Activated T-helper 2 cell treated with anti-CD3 and anti-CD28 coated beads, Interferon-gamma antibody, Interleukin-2, Interleukin-4, amounts not matched to agents 10 μg/mL and 5 μg/mL and 100 μg/mL, durations not matched to agents 14 hours and 24 hours and 36 hours (primary cell): Measurements from ENCODE around the gene RAB13. TPM values are rescaled to one million over a fixed set of nuclear protein-coding genes. Genes with fewer than 3 reads are reported as not detected.
"Not testable (repeated sequence)": the region's sequence is repeated elsewhere in the genome, so short reads cannot be mapped to it uniquely, and the experiment has no call there.

ENCODE experiments used
- DNase-seq: peaks from one replicate; pipeline ENCODE4 v3.0.0; 2021; ENCODE audit warnings: low spot score
- H3K27ac Mint-ChIP-seq: one replicate; pipeline ENCODE4 v1.8.0; 2021; ENCODE audit warnings: mixed read lengths
- H3K27me3 Mint-ChIP-seq: one replicate; pipeline ENCODE4 v1.8.0; 2021; ENCODE audit warnings: low read depth, mixed read lengths
- H3K36me3 Mint-ChIP-seq: one replicate; pipeline ENCODE4 v1.8.0; 2021; ENCODE audit warnings: low read depth, mixed read lengths
- H3K4me1 Mint-ChIP-seq: one replicate; pipeline ENCODE4 v1.8.0; 2021; ENCODE audit warnings: low read depth, mixed read lengths
- H3K4me3 Mint-ChIP-seq: one replicate; pipeline ENCODE4 v1.8.0; 2021; ENCODE audit warnings: low read depth, mild to moderate bottlenecking, moderate library complexity, mixed read lengths
- H3K9me3 Mint-ChIP-seq: one replicate; pipeline ENCODE4 v1.8.0; 2021; ENCODE audit warnings: mixed read lengths
- intact Hi-C: fragments of 100-400 bp; cut with micrococcal nuclease; formaldehyde crosslinking; loops from one replicate; pipeline ENCODE4 v1.15.1; 2023
- total RNA-seq: library from RNA; stranded (reverse); gene quantifications from 2 replicates; pipeline ENCODE4 v1.2.3, GENCODE V29; 2022

Gene RAB13
- total RNA-seq = 5.7 and 7.6 TPM in 2 replicates

- no peak for DNase-seq
- peak within 1 kb of the TSS; percentile 71 for H3K4me3 Mint-ChIP-seq
- H3K27ac Mint-ChIP-seq = peak within 1 kb of the TSS; percentile 84
- H3K27me3 Mint-ChIP-seq = no peaks in the 10 kb centered on the region
- intact Hi-C loops = loop anchor here (1.0 to 2.0 kb wide), 2 partner anchors 189 to 315 kb away; no protein-coding TSS in a partner anchor
- H3K4me1 Mint-ChIP-seq = peaks cover 33% of the 10 kb centered on the region
- peaks cover 8% of the 10 kb centered on the region for H3K36me3 Mint-ChIP-seq
- no peaks in the 10 kb centered on the region for H3K9me3 Mint-ChIP-seq
Observed at GRCh38 chr1:153985941-153986761, at the start of gene RAB13. TSS of gene RAB13 (minus strand) at chr1:153986339. CDS start at chr1:153986236, 103 bp downstream.

- H3K4me1 Mint-ChIP-seq, H3K4me3 Mint-ChIP-seq, H3K27me3 Mint-ChIP-seq, H3K27ac Mint-ChIP-seq, intact Hi-C loops, DNase-seq, H3K36me3 Mint-ChIP-seq, H3K9me3 Mint-ChIP-seq: not testable (repeated sequence)
Observed at GRCh38 chr1:154033697-154034096, 47.6 kb upstream of the RAB13 start.

- intact Hi-C loops = no loop called here
- Mint-ChIP-seq H3K4me3 (no peak overlapping the region), H3K36me3 (no peaks in the 10 kb centered on the region), H3K9me3 (no peaks in the 10 kb centered on the region), H3K4me1 (no peaks in the 10 kb centered on the region), H3K27ac (no peak overlapping the region), H3K27me3 (no peaks in the 10 kb centered on the region)
- DNase-seq = no peak
Observed at GRCh38 chr1:154019940-154020339, 33.8 kb upstream of the RAB13 start.

GRCh38 chr1:154019269-154019668, 33.1 kb upstream of the RAB13 start:
- intact Hi-C loops = no loop called here
- Mint-ChIP-seq H3K9me3 (no peaks in the 10 kb centered on the region), H3K27me3 (no peaks in the 10 kb centered on the region), H3K4me3 (no peak overlapping the region), H3K36me3 (no peaks in the 10 kb centered on the region), H3K27ac (no peak overlapping the region), H3K4me1 (peaks cover 2% of the 10 kb centered on the region)
- DNase-seq = no peak

- Mint-ChIP-seq H3K36me3 (no peaks in the 10 kb centered on the region), H3K4me3 (no peak overlapping the region), H3K4me1 (peaks cover 2% of the 10 kb centered on the region), H3K27ac (no peak overlapping the region), H3K9me3 (no peaks in the 10 kb centered on the region), H3K27me3 (no peaks in the 10 kb centered on the region)
- DNase-seq = no peak
- intact Hi-C loops = no loop called here
Observed at GRCh38 chr1:154014154-154014907, 28.2 kb upstream of the RAB13 start.

- H3K9me3 Mint-ChIP-seq, intact Hi-C loops, H3K27ac Mint-ChIP-seq, H3K27me3 Mint-ChIP-seq, H3K4me3 Mint-ChIP-seq, DNase-seq, H3K36me3 Mint-ChIP-seq, H3K4me1 Mint-ChIP-seq: not testable (repeated sequence)
Observed at GRCh38 chr1:154012543-154012942, 26.4 kb upstream of the RAB13 start.

- intact Hi-C loops = no loop called here
- no peak for DNase-seq
Observed at GRCh38 chr1:154012129-154012528, 26.0 kb upstream of the RAB13 start.

GRCh38 chr1:154006136-154006535, 20.0 kb upstream of the RAB13 start:
- no peaks in the 10 kb centered on the region for H3K4me1 Mint-ChIP-seq
- H3K4me3 Mint-ChIP-seq = no peak overlapping the region
- H3K36me3 Mint-ChIP-seq = no peaks in the 10 kb centered on the region

More at GRCh38 chr1:154012129-154012528, 26.0 kb upstream of the RAB13 start:
- Mint-ChIP-seq H3K4me3 (no peak overlapping the region), H3K36me3 (no peaks in the 10 kb centered on the region), H3K27me3 (no peaks in the 10 kb centered on the region), H3K9me3 (no peaks in the 10 kb centered on the region), H3K4me1 (peaks cover 2% of the 10 kb centered on the region), H3K27ac (no peak overlapping the region)

GRCh38 chr1:154000420-154000819, 14.3 kb upstream of the RAB13 start:
- peaks cover 4% of the 10 kb centered on the region for H3K36me3 Mint-ChIP-seq
- no peak for DNase-seq
- H3K4me1 Mint-ChIP-seq = peaks cover under 1% of the 10 kb centered on the region
- H3K4me3 Mint-ChIP-seq = no peak overlapping the region
- no peaks in the 10 kb centered on the region for H3K27me3 Mint-ChIP-seq
- no peaks in the 10 kb centered on the region for H3K9me3 Mint-ChIP-seq
- intact Hi-C loops = no loop called here
- no peak overlapping the region for H3K27ac Mint-ChIP-seq

More at GRCh38 chr1:154006136-154006535, 20.0 kb upstream of the RAB13 start:
- Mint-ChIP-seq H3K27ac (no peak overlapping the region), H3K27me3 (no peaks in the 10 kb centered on the region), H3K9me3 (no peaks in the 10 kb centered on the region)
- no peak for DNase-seq
- intact Hi-C loops = no loop called here

- H3K36me3 Mint-ChIP-seq = peaks cover 35% of the 10 kb centered on the region
- intact Hi-C loops, H3K4me3 Mint-ChIP-seq, H3K27ac Mint-ChIP-seq, H3K27me3 Mint-ChIP-seq, DNase-seq, H3K9me3 Mint-ChIP-seq, H3K4me1 Mint-ChIP-seq: not testable (repeated sequence)
Observed at GRCh38 chr1:153996882-153997281, 10.7 kb upstream of the RAB13 start.

GRCh38 chr1:153995640-153996039, 9.5 kb upstream of the RAB13 start:
- H3K36me3 Mint-ChIP-seq = peaks cover 48% of the 10 kb centered on the region
- H3K27me3 Mint-ChIP-seq = no peaks in the 10 kb centered on the region
- H3K4me1 Mint-ChIP-seq = peaks cover 16% of the 10 kb centered on the region
- H3K9me3 Mint-ChIP-seq = no peaks in the 10 kb centered on the region
- H3K27ac Mint-ChIP-seq = no peak overlapping the region
- no peak for DNase-seq
- no peak overlapping the region for H3K4me3 Mint-ChIP-seq
- intact Hi-C loops = no loop called here

- Mint-ChIP-seq H3K4me3 (no peak overlapping the region), H3K36me3 (peaks cover 51% of the 10 kb centered on the region), H3K27me3 (no peaks in the 10 kb centered on the region), H3K4me1 (peaks cover 19% of the 10 kb centered on the region), H3K9me3 (no peaks in the 10 kb centered on the region), H3K27ac (peak overlapping the region; percentile 43)
- intact Hi-C loops = no loop called here
- no peak for DNase-seq
Observed at GRCh38 chr1:153995202-153995601, 9.1 kb upstream of the RAB13 start.

GRCh38 chr1:153991806-153992205, 5.7 kb upstream of the RAB13 start:
- peaks cover 51% of the 10 kb centered on the region for H3K36me3 Mint-ChIP-seq

More at GRCh38 chr1:153991806-153992205, 5.7 kb upstream of the RAB13 start:
- no peaks in the 10 kb centered on the region for H3K27me3 Mint-ChIP-seq
- H3K27ac Mint-ChIP-seq = peak overlapping the region; percentile 92
- DNase-seq = no peak
- peak overlapping the region; percentile 88 for H3K4me3 Mint-ChIP-seq
- H3K9me3 Mint-ChIP-seq = no peaks in the 10 kb centered on the region
- peaks cover 30% of the 10 kb centered on the region for H3K4me1 Mint-ChIP-seq
- intact Hi-C loops = loop anchor here (2.0 to 5.0 kb wide), 2 partner anchors 15 to 190 kb away; partner anchors contain the start of gene JTB
